Right lobe of liver (tissue), 6 donors: ENCODE results near the gene MRPS11. TPM values are rescaled to one million over a fixed set of nuclear protein-coding genes. Genes with fewer than 3 reads are reported as not detected.

Experiments
- ATAC-seq, 4 donors: fragments of 200-7000 bp; cut with Tn5 transposase; one replicate each; pipeline ENCODE4 v1.9.1; 2020; ENCODE audit warnings: mild to moderate bottlenecking in 4 of 4, moderate library complexity in 4 of 4
- DNase-seq, 3 donors: peaks; one replicate each; pipeline ENCODE4 v3.0.0-alpha.2; 2020
- H3K27ac ChIP-seq, 3 donors: fragments of 200-600 bp; one replicate each; pipeline ENCODE4 v1.8.0; 2022
- H3K27me3 ChIP-seq, 2 donors: fragments of 200-600 bp; one replicate each; pipeline ENCODE4 v1.8.0; 2022
- H3K36me3 ChIP-seq, 4 donors: fragments of 200-600 bp; sonication (generic) in 1 of 4; one replicate each; pipeline versions ENCODE4 v1.5.1 to v1.8.0; 2017 to 2022; ENCODE audit warnings: control low read depth in 1 of 4
- H3K4me1 ChIP-seq, 4 donors: fragments of 200-600 bp; sonication (generic) in 1 of 4; one replicate each; pipeline versions ENCODE4 v1.5.1 to v1.8.0; 2017 to 2022; ENCODE audit warnings: control low read depth in 1 of 4
- H3K4me3 ChIP-seq, 3 donors: fragments of 200-600 bp; one replicate each; pipeline ENCODE4 v1.8.0; 2022
- H3K9me3 ChIP-seq, 4 donors: fragments of 200-600 bp; sonication (generic) in 1 of 4; one replicate each; pipeline versions ENCODE4 v1.5.1 to v1.8.0; 2017 to 2022; ENCODE audit warnings: control low read depth in 1 of 4
- CTCF ChIP-seq, 4 donors: fragments of 200-600 bp in 3 of 4; fragments of 450-650 bp in 1 of 4; IDR thresholded peaks; one replicate each; pipeline versions ENCODE4 v1.5.1 to v1.8.0; 2016 to 2022; ENCODE audit warnings: antibody characterized with exemption in 4 of 4, mild to moderate bottlenecking in 2 of 4
- POLR2A ChIP-seq: fragments of 450-650 bp; IDR thresholded peaks from one replicate; pipeline ENCODE4 v1.6.1; 2017; ENCODE audit warnings: antibody characterized with exemption, mild to moderate bottlenecking
- WGBS: methylation state at CpG from one replicate; pipeline ENCODE4 v1.1.6; 2018; ENCODE audit warnings: low coverage, low lambda C conversion rate; ENCODE audit not compliant: insufficient coverage; ENCODE audit errors: missing lambda C conversion rate; 5-methylcytosine and 5-hydroxymethylcytosine counted together
- intact Hi-C, 2 donors: fragments of 100-400 bp; cut with DNase I; formaldehyde crosslinking; loops; one replicate each; pipeline versions ENCODE4 v1.11.2 to v1.14.1; 2022
- total RNA-seq, 6 experiments: library from RNA; depleted of rRNA in 2 of 6; stranded (reverse); fragments of >200 nt in 2 of 6; fragmentation: NEBNext Ultra II Directional in 3 of 6; extraction: Animal tissue kit (Norgen Biotek cat#: 25700) in 3 of 6; gene quantifications; one replicate each; pipeline versions ENCODE4 v1.1.0 to v1.2.4, GENCODE V29; 2016 to 2023
- donor health status: DM: no; HTN: yes; CAD: no.
- donor health status: DM: no; HTN: no; CAD: no.
- donor health status: DM: no; HTN: no; CAD: no.
- donor health status: DM: no; HTN: yes; CAD: no.
- donor health status: DM: no; HTN: yes; CAD: no.

MRPS11 gene
- total RNA-seq, 6 experiments from 2014 or later: 25.4 to 38.0 (median 32.7) TPM

- peak; percentile 98 to 100 (median 99) for ATAC-seq
These were observed 9.1 kb downstream of the MRPS11 start for GRCh38 chr15:88476635-88477060.

GRCh38 chr15:88477126-88477525, 9.6 kb downstream of the MRPS11 start:
- no peak for ATAC-seq
- peaks cover 0 to 4% (median 2%) of the 10 kb centered on the region in 4 donors for H3K4me1 ChIP-seq
- 80% methylated on average over 1 of the region's 7 CpGs for WGBS
- intact Hi-C loops: loop anchor here in 1 of 2 donors (10.0 kb wide), 1 partner anchor 138 kb away; no protein-coding TSS in a partner anchor
- peaks cover 0 to 38% (median 7%) of the 10 kb centered on the region in 4 donors for H3K36me3 ChIP-seq
- no peak for DNase-seq
- no peak overlapping the region for H3K27ac ChIP-seq
- no peaks in the 10 kb centered on the region for H3K9me3 ChIP-seq
- no peak for TF ChIP-seq POLR2A
- no peak for TF ChIP-seq CTCF (IDR thresholded peaks at IDR 0.05)
- H3K27me3 ChIP-seq: no peaks in the 10 kb centered on the region
- H3K4me3 ChIP-seq: no peak overlapping the region

More at GRCh38 chr15:88476635-88477060, 9.1 kb downstream of the MRPS11 start:
- H3K27me3 ChIP-seq: no peaks in the 10 kb centered on the region
- intact Hi-C loops: loop anchor here in 1 of 2 donors (10.0 kb wide), 1 partner anchor 138 kb away; no protein-coding TSS in a partner anchor
- DNase-seq: peak; percentile 47 to 82 (median 67)
- TF ChIP-seq CTCF (IDR thresholded peaks at IDR 0.05) (peak; percentile 58 to 81 (median 70)), POLR2A (no peak)
- no peaks in the 10 kb centered on the region for H3K9me3 ChIP-seq
- peaks cover 0 to 4% (median 2%) of the 10 kb centered on the region in 4 donors for H3K4me1 ChIP-seq
- WGBS: 19% methylated on average over 8 of the region's 8 CpGs
- no peak overlapping the region for H3K4me3 ChIP-seq
- H3K27ac ChIP-seq: no peak overlapping the region
- H3K36me3 ChIP-seq: peaks cover 0 to 38% (median 7%) of the 10 kb centered on the region in 4 donors

GRCh38 chr15:88477904-88478303, 10.4 kb downstream of the MRPS11 start:
- no peak for DNase-seq
- Histone ChIP-seq H3K36me3 (peaks cover 0 to 31% (median 7%) of the 10 kb centered on the region in 4 donors), H3K27me3 (no peaks in the 10 kb centered on the region), H3K27ac (no peak overlapping the region), H3K4me1 (peaks cover 0 to 4% (median 2%) of the 10 kb centered on the region in 4 donors), H3K9me3 (no peaks in the 10 kb centered on the region), H3K4me3 (no peak overlapping the region)
- intact Hi-C loops: loop anchor here in 1 of 2 donors (10.0 kb wide), 1 partner anchor 137 kb away; no protein-coding TSS in a partner anchor
- WGBS: 86% methylated on average over 5 of the region's 5 CpGs
- no peak for TF ChIP-seq CTCF (IDR thresholded peaks at IDR 0.05)
- no peak for TF ChIP-seq POLR2A
- ATAC-seq: no peak

DNA sequence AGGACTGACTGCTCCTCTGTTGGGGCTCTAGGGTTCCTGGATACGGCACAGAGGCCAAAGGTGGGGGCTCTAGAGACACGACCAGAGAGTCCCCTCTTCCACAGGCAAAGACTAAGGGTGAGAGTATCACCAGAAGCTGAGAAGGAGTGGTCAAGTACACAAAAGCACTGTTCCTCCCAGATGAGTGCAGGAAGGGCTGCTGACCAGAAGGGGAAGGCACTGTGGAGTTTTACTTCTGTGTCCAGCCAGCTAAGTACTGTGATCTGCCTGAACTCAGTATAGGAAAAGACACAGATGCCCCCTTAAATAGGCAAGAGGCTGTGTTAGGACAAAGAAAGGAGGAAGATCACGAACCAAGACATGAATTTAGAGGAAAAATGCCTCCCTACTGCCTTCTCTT, 11.7 kb downstream of the MRPS11 start:
- 70% methylated on average over 2 of the region's 3 CpGs for WGBS
- intact Hi-C loops: loop anchor here in 1 of 2 donors (10.0 kb wide), 1 partner anchor 136 kb away; no protein-coding TSS in a partner anchor
- Histone ChIP-seq H3K9me3 (no peaks in the 10 kb centered on the region), H3K36me3 (peaks cover 0 to 31% (median 3%) of the 10 kb centered on the region in 4 donors), H3K4me3 (no peak overlapping the region), H3K4me1 (peaks cover 0 to 4% (median 2%) of the 10 kb centered on the region in 4 donors), H3K27me3 (no peaks in the 10 kb centered on the region), H3K27ac (no peak overlapping the region)
- DNase-seq (no peak), ATAC-seq (no peak)
- TF ChIP-seq CTCF (IDR thresholded peaks at IDR 0.05): no peak
- TF ChIP-seq POLR2A: no peak
